GM12891 (cell line): ENCODE results near the gene CGNL1.

Experiments used
- POLR2AphosphoS5 ChIP-seq: IDR thresholded peaks from 2 replicates; pipeline ENCODE4 v1.6.1; 2011; ENCODE audit warnings: low read depth, low read length, control low read depth
- TAF1 ChIP-seq: IDR thresholded peaks from 2 replicates; pipeline ENCODE4 v1.6.1; 2011; ENCODE audit warnings: low read depth, low read length, control low read depth

GRCh38 chr15:57330619-57331340 lies 45.5 kb upstream of the CGNL1 start:
- TF ChIP-seq POLR2AphosphoS5 (no peak), TAF1 (no peak)
